Left ventricle myocardium inferior (tissue), 1 donor: ENCODE data around the gene RCOR2. TPM values are rescaled to one million over a fixed set of nuclear protein-coding genes. Genes with fewer than 3 reads are reported as not detected.
"Not testable (repeated sequence)": the region's sequence is repeated elsewhere in the genome, so short reads cannot be mapped to it uniquely, and the experiment has no call there.

Experiments used
- DNase-seq: peaks from one replicate; pipeline ENCODE4 v3.0.0-alpha.2; 2020
- H3K27ac ChIP-seq: fragments of 200-600 bp; replicated peaks from 2 replicates; pipeline ENCODE4 v1.8.0; 2021
- H3K27me3 ChIP-seq: fragments of 200-600 bp; 2 replicates; pipeline ENCODE4 v1.8.0; 2021; ENCODE audit warnings: low read depth
- H3K36me3 ChIP-seq: fragments of 200-600 bp; 2 replicates; pipeline ENCODE4 v1.8.0; 2021
- H3K4me1 ChIP-seq: fragments of 200-600 bp; 2 replicates; pipeline ENCODE4 v1.8.0; 2021
- H3K4me3 ChIP-seq: fragments of 200-600 bp; 2 replicates; pipeline ENCODE4 v1.8.0; 2021; ENCODE audit warnings: mild to moderate bottlenecking, moderate library complexity
- H3K9me3 ChIP-seq: fragments of 200-600 bp; replicated peaks from 2 replicates; pipeline ENCODE4 v1.8.0; 2021
- CTCF ChIP-seq: fragments of 200-600 bp; IDR thresholded peaks from 2 replicates; pipeline ENCODE4 v1.8.0; 2021; ENCODE audit warnings: antibody characterized with exemption, mild to moderate bottlenecking, borderline replicate concordance
- intact Hi-C: fragments of 100-400 bp; cut with micrococcal nuclease; formaldehyde crosslinking; loops from one replicate; pipeline ENCODE4 v1.11.0; 2022
- long read RNA-seq: library from polyadenylated mRNA; unstranded; transcript quantifications from one replicate; pipeline ENCODE4 v2.0.0, GENCODE V29; 2021
- total RNA-seq: library from RNA; stranded (reverse); fragmentation: NEBNext Ultra II Directional; extraction: Animal tissue kit (Norgen Biotek cat#: 25700); gene quantifications from one replicate; pipeline ENCODE4 v1.2.1, GENCODE V29; 2021
- donor health status: DM: no; HTN: yes; CAD: no; lungs with severe emphysema.

RCOR2 gene
- 10.5 TPM for total RNA-seq
- long read RNA-seq, partial matches to known transcripts: 1 of 7 reads
- long read RNA-seq, other reads (novel, unspliced or antisense): 3 of 7 reads

- no peaks in the 10 kb centered on the region for H3K36me3 ChIP-seq
- DNase-seq: peak; percentile 87
- H3K4me1 ChIP-seq: peaks cover 60% of the 10 kb centered on the region
- no peaks in the 10 kb centered on the region for H3K27me3 ChIP-seq
- peak within 1 kb of the TSS; percentile 67 for H3K4me3 ChIP-seq
- no peak for TF ChIP-seq CTCF
- peaks cover 2% of the 10 kb centered on the region for H3K9me3 ChIP-seq
- H3K27ac ChIP-seq: peak within 1 kb of the TSS; percentile 99
- intact Hi-C loops: no loop called here
Measured at GRCh38 chr11:63916837-63917691, at the start of gene RCOR2. Gene RCOR2, minus strand, starts transcription at chr11:63917164. Its CDS starts 708 bp downstream, at chr11:63916456.

DNA sequence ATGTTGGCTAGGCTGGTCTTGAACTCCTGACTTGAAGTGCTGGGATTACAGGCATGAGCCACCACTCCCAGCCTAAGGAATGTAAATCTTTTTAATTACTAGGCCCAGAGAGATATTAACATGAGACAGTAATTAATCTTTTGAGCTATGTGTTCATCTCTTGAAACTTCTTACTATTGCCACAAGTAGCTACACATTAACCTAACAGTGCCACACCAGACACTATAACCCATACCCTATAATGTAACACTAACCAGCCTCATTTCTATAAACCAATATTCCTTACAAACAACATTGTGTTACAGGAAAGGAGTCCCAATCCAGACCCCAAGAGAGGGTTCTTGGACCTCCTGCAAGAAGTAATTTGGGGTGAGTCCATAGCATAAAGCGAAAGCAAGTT, 49.5 kb upstream of the RCOR2 start:
- peaks cover 6% of the 10 kb centered on the region for H3K27me3 ChIP-seq
- H3K4me3 ChIP-seq: no peak overlapping the region
- intact Hi-C loops: no loop called here
- no peak overlapping the region for H3K27ac ChIP-seq
- no peak for DNase-seq
- TF ChIP-seq CTCF: no peak
- no peaks in the 10 kb centered on the region for H3K9me3 ChIP-seq
- H3K4me1 ChIP-seq: no peaks in the 10 kb centered on the region
- H3K36me3 ChIP-seq: no peaks in the 10 kb centered on the region

DNA sequence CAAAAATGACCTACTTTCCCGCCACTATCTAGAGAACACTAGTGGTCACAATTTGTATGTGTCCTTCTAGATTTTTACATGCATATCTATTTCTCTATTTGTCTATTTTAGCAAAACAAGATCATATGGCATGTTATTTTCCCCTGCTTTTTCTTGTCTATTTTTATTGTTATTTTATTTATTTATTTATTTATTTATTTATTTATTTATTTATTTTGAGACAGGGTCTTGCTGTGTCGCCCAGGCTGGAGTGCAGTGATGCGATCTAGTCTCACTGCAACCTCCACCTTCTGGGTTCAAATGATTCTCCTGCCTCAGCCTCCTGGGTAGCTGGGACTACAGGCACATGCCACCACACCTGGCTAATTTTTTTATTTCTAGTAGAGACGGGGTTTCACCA, 46.9 kb upstream of the RCOR2 start:
- H3K36me3 ChIP-seq, intact Hi-C loops, H3K9me3 ChIP-seq, DNase-seq, H3K4me1 ChIP-seq, H3K27ac ChIP-seq, H3K27me3 ChIP-seq, H3K4me3 ChIP-seq: not testable (repeated sequence)

DNA sequence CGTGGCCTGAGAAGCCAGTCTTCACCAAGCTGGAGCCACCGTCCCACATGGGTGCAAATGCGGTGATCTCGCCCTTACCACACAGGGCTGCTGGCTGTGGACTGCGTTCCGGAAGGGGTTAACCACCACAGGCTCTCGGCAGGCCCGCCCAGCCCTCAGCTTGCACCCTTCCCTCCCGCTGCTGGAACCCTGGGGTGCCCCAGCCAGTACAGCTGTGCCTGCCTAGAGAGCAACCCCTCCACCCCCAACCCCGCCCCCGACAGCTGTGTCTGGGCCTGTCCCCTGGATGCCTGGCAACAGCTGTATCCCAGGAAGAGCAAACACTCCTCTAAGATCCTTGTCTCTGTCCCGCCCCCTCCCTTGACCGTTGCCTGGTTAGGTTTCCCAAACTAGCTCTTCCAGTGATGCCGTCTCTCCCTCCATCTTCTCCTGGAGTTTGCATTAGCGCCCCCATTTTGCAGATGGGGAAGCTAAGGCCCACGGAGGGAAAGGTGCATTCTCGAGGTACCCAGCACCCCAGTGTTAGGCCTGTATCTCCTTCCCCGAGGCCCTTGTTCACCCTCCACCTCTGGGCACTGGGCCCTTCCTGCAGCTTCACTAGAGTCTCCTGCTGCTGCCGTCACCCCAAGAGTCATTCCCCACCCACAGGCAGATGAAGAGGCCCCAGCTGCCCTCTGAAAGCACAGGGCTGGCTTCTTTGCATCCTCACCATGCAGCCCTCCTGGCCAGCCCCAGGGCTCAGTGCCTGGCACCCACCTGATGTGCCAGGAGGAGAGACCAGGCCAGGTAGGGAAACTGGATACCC, 44.8 kb upstream of the RCOR2 start:
- intact Hi-C loops: no loop called here
- no peaks in the 10 kb centered on the region for H3K4me1 ChIP-seq
- no peak for TF ChIP-seq CTCF
- no peak overlapping the region for H3K4me3 ChIP-seq
- no peak overlapping the region for H3K27ac ChIP-seq
- peak; percentile 26 for DNase-seq
- no peaks in the 10 kb centered on the region for H3K36me3 ChIP-seq
- H3K27me3 ChIP-seq: no peaks in the 10 kb centered on the region
- no peaks in the 10 kb centered on the region for H3K9me3 ChIP-seq

GRCh38 chr11:63958008-63958407, 41.0 kb upstream of the RCOR2 start:
- Histone ChIP-seq H3K9me3 (no peaks in the 10 kb centered on the region), H3K36me3 (peaks cover 36% of the 10 kb centered on the region), H3K27me3 (no peaks in the 10 kb centered on the region), H3K27ac (no peak overlapping the region), H3K4me3 (no peak overlapping the region), H3K4me1 (no peaks in the 10 kb centered on the region)
- no peak for TF ChIP-seq CTCF
- intact Hi-C loops: no loop called here
- DNase-seq: no peak
